ENCODE measurements around the gene FHOD3.

Gene FHOD3

GRCh38 chr18:36454245-36454644, 156.7 kb downstream of the FHOD3 start:
- Histone ChIP-seq H3K27me3 (replicated peaks; ENCODE audit: control insufficient read depth, insufficient read depth, low read length, poor library complexity, severe bottlenecking) (no peaks in the 10 kb centered on the region), H3K4me1 (ENCODE audit: control insufficient read depth, insufficient read depth, low read length, poor library complexity, severe bottlenecking) (no peaks in the 10 kb centered on the region), H3K36me3 (ENCODE audit: control insufficient read depth, insufficient read depth, low read length) (no peaks in the 10 kb centered on the region), H3K9me3 (ENCODE audit: control insufficient read depth, low read length) (no peaks in the 10 kb centered on the region), H3K27ac (ENCODE audit: insufficient read depth, low read length, poor library complexity, severe bottlenecking) (no peak overlapping the region), H3K4me3 (ENCODE audit: insufficient read depth, low read depth, low read length, poor library complexity, severe bottlenecking) (no peak overlapping the region)
- DNase-seq, result no peak

- H3K27ac ChIP-seq (ENCODE audit: insufficient read depth, low read length, poor library complexity, severe bottlenecking), result no peak overlapping the region
- H3K36me3 ChIP-seq (ENCODE audit: control insufficient read depth, insufficient read depth, low read length), result no peaks in the 10 kb centered on the region
- no peak for DNase-seq
- no peaks in the 10 kb centered on the region for H3K27me3 ChIP-seq (replicated peaks; ENCODE audit: control insufficient read depth, insufficient read depth, low read length, poor library complexity, severe bottlenecking)
- no peaks in the 10 kb centered on the region for H3K4me1 ChIP-seq (ENCODE audit: control insufficient read depth, insufficient read depth, low read length, poor library complexity, severe bottlenecking)
- no peak overlapping the region for H3K4me3 ChIP-seq (ENCODE audit: insufficient read depth, low read depth, low read length, poor library complexity, severe bottlenecking)
- H3K9me3 ChIP-seq (ENCODE audit: control insufficient read depth, low read length), result no peaks in the 10 kb centered on the region
Measured at GRCh38 chr18:36454848-36455458, 157.4 kb downstream of the FHOD3 start.

- H3K4me3 ChIP-seq (ENCODE audit: insufficient read depth, low read depth, low read length, poor library complexity, severe bottlenecking), result no peak overlapping the region
- DNase-seq, result no peak
- no peaks in the 10 kb centered on the region for H3K27me3 ChIP-seq (replicated peaks; ENCODE audit: control insufficient read depth, insufficient read depth, low read length, poor library complexity, severe bottlenecking)
- no peaks in the 10 kb centered on the region for H3K9me3 ChIP-seq (ENCODE audit: control insufficient read depth, low read length)
- H3K27ac ChIP-seq (ENCODE audit: insufficient read depth, low read length, poor library complexity, severe bottlenecking), result no peak overlapping the region
- H3K4me1 ChIP-seq (ENCODE audit: control insufficient read depth, insufficient read depth, low read length, poor library complexity, severe bottlenecking), result no peaks in the 10 kb centered on the region
- no peaks in the 10 kb centered on the region for H3K36me3 ChIP-seq (ENCODE audit: control insufficient read depth, insufficient read depth, low read length)
Measured at GRCh38 chr18:36455931-36456330, 158.4 kb downstream of the FHOD3 start.

GRCh38 chr18:36456622-36457021, 159.1 kb downstream of the FHOD3 start:
- no peaks in the 10 kb centered on the region for H3K36me3 ChIP-seq (ENCODE audit: control insufficient read depth, insufficient read depth, low read length)
- no peaks in the 10 kb centered on the region for H3K4me1 ChIP-seq (ENCODE audit: control insufficient read depth, insufficient read depth, low read length, poor library complexity, severe bottlenecking)
- H3K27me3 ChIP-seq (replicated peaks; ENCODE audit: control insufficient read depth, insufficient read depth, low read length, poor library complexity, severe bottlenecking), result no peaks in the 10 kb centered on the region
- no peak for DNase-seq
- H3K9me3 ChIP-seq (ENCODE audit: control insufficient read depth, low read length), result no peaks in the 10 kb centered on the region
- no peak overlapping the region for H3K27ac ChIP-seq (ENCODE audit: insufficient read depth, low read length, poor library complexity, severe bottlenecking)
- H3K4me3 ChIP-seq (ENCODE audit: insufficient read depth, low read depth, low read length, poor library complexity, severe bottlenecking), result no peak overlapping the region

GRCh38 chr18:36457683-36458082, 160.2 kb downstream of the FHOD3 start:
- Histone ChIP-seq H3K4me3 (ENCODE audit: insufficient read depth, low read depth, low read length, poor library complexity, severe bottlenecking) (no peak overlapping the region), H3K36me3 (ENCODE audit: control insufficient read depth, insufficient read depth, low read length) (no peaks in the 10 kb centered on the region), H3K27me3 (replicated peaks; ENCODE audit: control insufficient read depth, insufficient read depth, low read length, poor library complexity, severe bottlenecking) (no peaks in the 10 kb centered on the region), H3K27ac (ENCODE audit: insufficient read depth, low read length, poor library complexity, severe bottlenecking) (no peak overlapping the region), H3K4me1 (ENCODE audit: control insufficient read depth, insufficient read depth, low read length, poor library complexity, severe bottlenecking) (no peaks in the 10 kb centered on the region), H3K9me3 (ENCODE audit: control insufficient read depth, low read length) (no peaks in the 10 kb centered on the region)
- DNase-seq, result no peak

GRCh38 chr18:36458306-36458705, 160.8 kb downstream of the FHOD3 start:
- no peaks in the 10 kb centered on the region for H3K4me1 ChIP-seq (ENCODE audit: control insufficient read depth, insufficient read depth, low read length, poor library complexity, severe bottlenecking)
- H3K4me3 ChIP-seq (ENCODE audit: insufficient read depth, low read depth, low read length, poor library complexity, severe bottlenecking), result no peak overlapping the region
- no peaks in the 10 kb centered on the region for H3K9me3 ChIP-seq (ENCODE audit: control insufficient read depth, low read length)
- no peaks in the 10 kb centered on the region for H3K36me3 ChIP-seq (ENCODE audit: control insufficient read depth, insufficient read depth, low read length)
- H3K27ac ChIP-seq (ENCODE audit: insufficient read depth, low read length, poor library complexity, severe bottlenecking), result no peak overlapping the region
- DNase-seq, result no peak
- no peaks in the 10 kb centered on the region for H3K27me3 ChIP-seq (replicated peaks; ENCODE audit: control insufficient read depth, insufficient read depth, low read length, poor library complexity, severe bottlenecking)

- Histone ChIP-seq H3K27ac (ENCODE audit: insufficient read depth, low read length, poor library complexity, severe bottlenecking) (no peak overlapping the region), H3K4me1 (ENCODE audit: control insufficient read depth, insufficient read depth, low read length, poor library complexity, severe bottlenecking) (no peaks in the 10 kb centered on the region), H3K9me3 (ENCODE audit: control insufficient read depth, low read length) (no peaks in the 10 kb centered on the region), H3K4me3 (ENCODE audit: insufficient read depth, low read depth, low read length, poor library complexity, severe bottlenecking) (no peak overlapping the region), H3K27me3 (replicated peaks; ENCODE audit: control insufficient read depth, insufficient read depth, low read length, poor library complexity, severe bottlenecking) (no peaks in the 10 kb centered on the region), H3K36me3 (ENCODE audit: control insufficient read depth, insufficient read depth, low read length) (no peaks in the 10 kb centered on the region)
- no peak for DNase-seq
Measured at GRCh38 chr18:36459203-36459602, 161.7 kb downstream of the FHOD3 start.

- Histone ChIP-seq H3K4me1 (ENCODE audit: control insufficient read depth, insufficient read depth, low read length, poor library complexity, severe bottlenecking) (no peaks in the 10 kb centered on the region), H3K36me3 (ENCODE audit: control insufficient read depth, insufficient read depth, low read length) (no peaks in the 10 kb centered on the region), H3K9me3 (ENCODE audit: control insufficient read depth, low read length) (no peaks in the 10 kb centered on the region), H3K27me3 (replicated peaks; ENCODE audit: control insufficient read depth, insufficient read depth, low read length, poor library complexity, severe bottlenecking) (no peaks in the 10 kb centered on the region), H3K4me3 (ENCODE audit: insufficient read depth, low read depth, low read length, poor library complexity, severe bottlenecking) (no peak overlapping the region), H3K27ac (ENCODE audit: insufficient read depth, low read length, poor library complexity, severe bottlenecking) (no peak overlapping the region)
- DNase-seq, result no peak
Measured at GRCh38 chr18:36459786-36460185, 162.3 kb downstream of the FHOD3 start.

GRCh38 chr18:36460324-36460850, 162.9 kb downstream of the FHOD3 start:
- no peaks in the 10 kb centered on the region for H3K27me3 ChIP-seq (replicated peaks; ENCODE audit: control insufficient read depth, insufficient read depth, low read length, poor library complexity, severe bottlenecking)
- no peaks in the 10 kb centered on the region for H3K36me3 ChIP-seq (ENCODE audit: control insufficient read depth, insufficient read depth, low read length)
- H3K4me3 ChIP-seq (ENCODE audit: insufficient read depth, low read depth, low read length, poor library complexity, severe bottlenecking), result no peak overlapping the region
- no peak overlapping the region for H3K27ac ChIP-seq (ENCODE audit: insufficient read depth, low read length, poor library complexity, severe bottlenecking)
- no peak for DNase-seq
- no peaks in the 10 kb centered on the region for H3K4me1 ChIP-seq (ENCODE audit: control insufficient read depth, insufficient read depth, low read length, poor library complexity, severe bottlenecking)
- H3K9me3 ChIP-seq (ENCODE audit: control insufficient read depth, low read length), result no peaks in the 10 kb centered on the region

GRCh38 chr18:36460854-36461253, 163.3 kb downstream of the FHOD3 start:
- Histone ChIP-seq H3K27ac (ENCODE audit: insufficient read depth, low read length, poor library complexity, severe bottlenecking) (no peak overlapping the region), H3K4me1 (ENCODE audit: control insufficient read depth, insufficient read depth, low read length, poor library complexity, severe bottlenecking) (no peaks in the 10 kb centered on the region), H3K9me3 (ENCODE audit: control insufficient read depth, low read length) (no peaks in the 10 kb centered on the region), H3K4me3 (ENCODE audit: insufficient read depth, low read depth, low read length, poor library complexity, severe bottlenecking) (no peak overlapping the region), H3K36me3 (ENCODE audit: control insufficient read depth, insufficient read depth, low read length) (no peaks in the 10 kb centered on the region), H3K27me3 (replicated peaks; ENCODE audit: control insufficient read depth, insufficient read depth, low read length, poor library complexity, severe bottlenecking) (no peaks in the 10 kb centered on the region)
- no peak for DNase-seq
